CD14-positive monocyte (primary cell): ENCODE data around the gene TBX15. TPM values are rescaled to one million over a fixed set of nuclear protein-coding genes. Genes with fewer than 3 reads are reported as not detected.

Experiments used
- DNase-seq, 3 donors: peaks; one replicate each; pipeline ENCODE4 v3.0.0-alpha.2; 2011 to 2022
- H2AFZ ChIP-seq: 2 replicates; pipeline ENCODE4 v1.6.0; 2012; ENCODE audit warnings: mild to moderate bottlenecking, low read depth, low read length, inconsistent platforms; ENCODE audit not compliant: insufficient read depth, poor library complexity, severe bottlenecking
- H3K27ac ChIP-seq, 2 donors: 1 replicate in 1 of 2; 2 replicates in 1 of 2; pipeline ENCODE4 v1.5.1; 2012 to 2013; ENCODE audit warnings: low read length in 2 of 2, control low read depth in 1 of 2, inconsistent platforms in 1 of 2, low read depth in 1 of 2, mild to moderate bottlenecking in 1 of 2
- H3K27me3 ChIP-seq, 2 donors: one replicate each; pipeline versions ENCODE4 v1.6.0 to v1.6.1; 2011 to 2013; ENCODE audit warnings: low read length in 2 of 2; ENCODE audit not compliant: control insufficient read depth in 2 of 2, insufficient read depth in 2 of 2
- H3K36me3 ChIP-seq, 2 donors: replicated peaks in 1 of 2; 1 replicate in 1 of 2; 2 replicates in 1 of 2; pipeline versions ENCODE4 v1.5.1 to v1.6.1; 2012 to 2013; ENCODE audit warnings: low read length in 2 of 2, control low read depth in 1 of 2, inconsistent platforms in 1 of 2, mild to moderate bottlenecking in 1 of 2; ENCODE audit not compliant: insufficient read depth in 2 of 2, control insufficient read depth in 1 of 2
- H3K4me1 ChIP-seq, 2 donors: 1 replicate in 1 of 2; 2 replicates in 1 of 2; pipeline versions ENCODE4 v1.5.1 to v1.6.1; 2012 to 2013; ENCODE audit warnings: low read length in 2 of 2, control low read depth in 1 of 2, inconsistent platforms in 1 of 2, mild to moderate bottlenecking in 1 of 2, moderate library complexity in 1 of 2; ENCODE audit not compliant: insufficient read depth in 2 of 2, control insufficient read depth in 1 of 2
- H3K4me2 ChIP-seq: replicated peaks from 2 replicates; pipeline ENCODE3; 2012; ENCODE audit warnings: low read length, moderate library complexity, mild to moderate bottlenecking; ENCODE audit not compliant: poor library complexity, severe bottlenecking; ENCODE audit errors: extremely low read depth
- H3K4me3 ChIP-seq, 3 experiments: fragments of 200-600 bp in 1 of 3; sonication (generic) in 1 of 3; replicated peaks in 1 of 3; 1 replicate in 2 of 3; 2 replicates in 1 of 3; pipeline ENCODE4 v1.5.1; 2011 to 2013; ENCODE audit warnings: low read length in 3 of 3, mild to moderate bottlenecking in 3 of 3, control low read depth in 2 of 3, low read depth in 2 of 3, inconsistent platforms in 1 of 3, moderate library complexity in 1 of 3
- H3K79me2 ChIP-seq: 2 replicates; pipeline ENCODE4 v1.6.0; 2012; ENCODE audit warnings: mild to moderate bottlenecking, control low read depth, inconsistent platforms, low read length, moderate library complexity; ENCODE audit not compliant: insufficient read depth
- H3K9ac ChIP-seq: 2 replicates; pipeline ENCODE4 v1.6.0; 2017; ENCODE audit warnings: low read length, mild to moderate bottlenecking; ENCODE audit not compliant: insufficient read depth, poor library complexity, severe bottlenecking
- H3K9me3 ChIP-seq, 2 donors: replicated peaks in 1 of 2; 1 replicate in 1 of 2; 2 replicates in 1 of 2; pipeline versions ENCODE4 v1.5.1 to v1.6.1; 2012 to 2013; ENCODE audit warnings: low read length in 2 of 2, control low read depth in 1 of 2; ENCODE audit not compliant: control insufficient read depth in 1 of 2, insufficient read depth in 1 of 2
- H4K20me1 ChIP-seq: 2 replicates; pipeline ENCODE4 v1.6.0; 2012; ENCODE audit warnings: mild to moderate bottlenecking, low read length, control low read depth, moderate library complexity; ENCODE audit not compliant: insufficient read depth
- H3K27ac Mint-ChIP-seq, 7 donors: one replicate each; pipeline ENCODE4 v1.8.0; 2020; ENCODE audit warnings: mild to moderate bottlenecking in 7 of 7, mixed read lengths in 7 of 7, moderate library complexity in 6 of 7, inconsistent platforms in 2 of 7
- H3K27me3 Mint-ChIP-seq, 3 donors: one replicate each; pipeline ENCODE4 v1.8.0; 2021 to 2022; ENCODE audit warnings: low read depth in 3 of 3, mild to moderate bottlenecking in 3 of 3, mixed read lengths in 3 of 3, moderate library complexity in 3 of 3, inconsistent platforms in 1 of 3
- H3K36me3 Mint-ChIP-seq, 2 donors: one replicate each; pipeline ENCODE4 v1.8.0; 2020; ENCODE audit warnings: mixed read lengths in 2 of 2, inconsistent platforms in 1 of 2, mild to moderate bottlenecking in 1 of 2
- H3K4me1 Mint-ChIP-seq: one replicate; pipeline ENCODE4 v1.8.0; 2020; ENCODE audit warnings: mild to moderate bottlenecking, mixed read lengths
- H3K4me3 Mint-ChIP-seq, 2 donors: one replicate each; pipeline ENCODE4 v1.8.0; 2020; ENCODE audit warnings: mild to moderate bottlenecking in 2 of 2, mixed read lengths in 2 of 2, moderate library complexity in 1 of 2
- H3K9me3 Mint-ChIP-seq, 7 donors: one replicate each; pipeline ENCODE4 v1.8.0; 2020 to 2022; ENCODE audit warnings: mixed read lengths in 7 of 7, mild to moderate bottlenecking in 6 of 7, moderate library complexity in 6 of 7, inconsistent platforms in 2 of 7
- CTCF ChIP-seq: fragments of 200-600 bp; IDR thresholded peaks from one replicate; pipeline ENCODE4 v1.8.0; 2022; ENCODE audit warnings: antibody characterized with exemption, mild to moderate bottlenecking
- WGBS: methylation state at CpG from one replicate; pipeline ENCODE4 v1.1.5; 2013; ENCODE audit warnings: missing lambda C conversion rate; ENCODE audit not compliant: insufficient coverage; 5-methylcytosine and 5-hydroxymethylcytosine counted together
- intact Hi-C, 2 donors: fragments of 100-400 bp; cut with micrococcal nuclease; formaldehyde crosslinking; loops; one replicate each; pipeline versions ENCODE4 v1.15.0 to v1.15.1; 2023
- polyA plus RNA-seq, 3 donors: library from polyadenylated mRNA; depleted of rRNA in 1 of 3; unstranded in 2 of 3; stranded (reverse) in 1 of 3; fragments of 300-500 nt in 2 of 3; fragments of >200 nt in 1 of 3; fragmentation: Illumina TruSeq in 2 of 3; gene quantifications; 1 replicate in 2 of 3; 2 replicates in 1 of 3; pipeline ENCODE4 v1.2.3, GENCODE V29; 2012 to 2021

TBX15 gene
- polyA plus RNA-seq, 3 donors = not detected

- intact Hi-C loops = no loop called here
- peaks cover 53% of the 10 kb centered on the region for H3K4me1 Mint-ChIP-seq
Observed at GRCh38 chr1:118983558-118984041, 4.5 kb downstream of the TBX15 start.

GRCh38 chr1:118982821-118983557, 5.2 kb downstream of the TBX15 start:
- Histone ChIP-seq H3K79me2 (no peaks in the 10 kb centered on the region), H3K27me3 (peaks cover 96 to 99% of the 10 kb centered on the region in 2 donors), H3K4me1 (peaks cover 7 to 20% of the 10 kb centered on the region in 2 donors), H3K9ac (no peak overlapping the region), H3K27ac (no peak overlapping the region), H3K9me3 (peaks cover 3 to 71% of the 10 kb centered on the region in 2 donors), H4K20me1 (no peaks in the 10 kb centered on the region), H2AFZ (no peak overlapping the region), H3K4me3 (no peak overlapping the region), H3K36me3 (no peaks in the 10 kb centered on the region), H3K4me2 (no peak overlapping the region)
- Mint-ChIP-seq H3K4me3 (peak overlapping the region in 1 of 2 donors; percentile 88), H3K36me3 (peaks cover 9 to 36% of the 10 kb centered on the region in 2 donors), H3K27ac (no peak overlapping the region), H3K4me1 (peaks cover 50% of the 10 kb centered on the region), H3K27me3 (peaks cover 96 to 98% (median 97%) of the 10 kb centered on the region in 3 donors), H3K9me3 (peaks cover 4 to 67% (median 47%) of the 10 kb centered on the region in 7 donors)
- no peak for TF ChIP-seq CTCF
- 11% methylated on average over 23 of the region's 26 CpGs for WGBS
- DNase-seq = no peak
- intact Hi-C loops = no loop called here

More at GRCh38 chr1:118983558-118984041, 4.5 kb downstream of the TBX15 start:
- peak overlapping the region in 1 of 2 donors; percentile 88 for H3K4me3 Mint-ChIP-seq
- H3K79me2 ChIP-seq = no peaks in the 10 kb centered on the region
- no peaks in the 10 kb centered on the region for H4K20me1 ChIP-seq
- H3K4me3 ChIP-seq = peak overlapping the region in 1 of 3 experiments; percentile 63
- no peak overlapping the region for H3K27ac ChIP-seq
- no peaks in the 10 kb centered on the region for H3K36me3 ChIP-seq
- H3K27me3 Mint-ChIP-seq = peaks cover 96 to 98% (median 97%) of the 10 kb centered on the region in 3 donors
- DNase-seq = no peak
- peaks cover 7 to 20% of the 10 kb centered on the region in 2 donors for H3K4me1 ChIP-seq
- WGBS = 27% methylated on average over 16 of the region's 22 CpGs
- H2AFZ ChIP-seq = no peak overlapping the region
- H3K4me2 ChIP-seq = peak overlapping the region; percentile 58
- no peak overlapping the region for H3K9ac ChIP-seq
- TF ChIP-seq CTCF = no peak
- no peak overlapping the region for H3K27ac Mint-ChIP-seq
- H3K9me3 Mint-ChIP-seq = peaks cover 4 to 66% (median 47%) of the 10 kb centered on the region in 7 donors
- H3K9me3 ChIP-seq = peaks cover 3 to 77% of the 10 kb centered on the region in 2 donors
- peaks cover 96 to 99% of the 10 kb centered on the region in 2 donors for H3K27me3 ChIP-seq
- H3K36me3 Mint-ChIP-seq = peaks cover 9 to 36% of the 10 kb centered on the region in 2 donors
